Amniotic stem cell (primary cell): ENCODE measurements around the gene RNF7.
A peak's percentile ranks its signal among the peaks of the same experiment; 100 is the strongest.
"Not testable (repeated sequence)": the region's sequence is repeated elsewhere in the genome, so short reads cannot be mapped to it uniquely, and the experiment has no call there.

Source experiments
- DNase-seq: peaks from one replicate; lab custom pipeline; 2025; lab: John Stamatoyannopoulos, UW

RNF7 gene

DNA sequence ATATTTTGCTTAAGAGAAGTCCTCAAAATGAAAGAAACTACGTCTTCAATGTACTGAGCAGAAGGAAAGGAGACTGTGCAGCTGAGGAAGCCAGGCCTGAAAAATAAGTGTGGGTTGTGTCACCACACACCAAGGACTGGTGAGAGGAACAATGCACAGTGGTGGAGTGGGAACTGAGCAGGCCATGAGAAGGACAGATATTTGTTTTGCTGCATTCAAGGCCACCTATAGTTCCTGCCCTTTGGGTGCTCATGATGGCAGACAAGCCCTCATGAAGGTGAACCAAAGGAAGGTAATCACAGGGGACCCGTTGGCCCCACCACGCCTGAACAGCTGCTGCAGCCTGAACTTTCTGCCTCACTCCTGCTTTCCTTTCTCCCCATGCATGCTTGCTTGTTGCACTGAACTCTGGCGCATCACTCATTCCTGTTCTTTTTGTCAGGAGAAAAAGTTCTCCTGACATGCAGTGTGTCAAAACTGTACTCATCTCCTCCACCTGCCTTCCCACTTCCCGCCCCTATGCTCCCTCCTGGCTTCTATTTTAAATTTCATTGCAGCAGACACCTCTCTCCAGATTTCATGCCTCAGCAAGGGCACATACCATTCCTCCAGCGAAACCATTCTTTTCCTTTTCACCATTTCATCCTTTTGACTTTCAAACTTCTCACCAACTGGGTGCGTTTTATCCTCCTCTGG lies 2.2 kb upstream of the RNF7 start:
- DNase-seq = no peak

DNA sequence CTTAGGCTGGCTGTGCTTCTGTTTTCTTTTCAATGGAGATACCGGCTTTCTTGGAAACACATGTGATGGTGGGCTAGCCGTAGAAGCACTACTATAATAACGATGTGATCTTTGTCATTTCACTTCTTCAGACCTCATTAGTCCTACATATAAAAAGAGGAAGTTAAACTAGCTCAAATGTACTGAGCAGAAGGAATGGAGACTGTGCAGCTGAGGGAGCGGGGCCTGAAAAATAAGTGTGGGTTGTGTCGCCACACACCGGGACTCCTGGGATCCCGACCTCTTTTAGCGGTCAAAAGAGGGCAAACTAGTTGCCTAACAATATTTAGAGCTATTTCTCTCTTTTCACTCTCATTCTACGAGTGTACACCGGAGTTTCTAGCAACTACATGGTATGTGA lies 1.0 kb upstream of the RNF7 start:
- DNase-seq = no peak

- no peak for DNase-seq
These were observed 448 bp upstream of the RNF7 start for GRCh38 chr3:141737678-141738021.

- peak; percentile 34 for DNase-seq
These were observed 829 bp downstream of the RNF7 start for GRCh38 chr3:141738891-141739363.

DNA sequence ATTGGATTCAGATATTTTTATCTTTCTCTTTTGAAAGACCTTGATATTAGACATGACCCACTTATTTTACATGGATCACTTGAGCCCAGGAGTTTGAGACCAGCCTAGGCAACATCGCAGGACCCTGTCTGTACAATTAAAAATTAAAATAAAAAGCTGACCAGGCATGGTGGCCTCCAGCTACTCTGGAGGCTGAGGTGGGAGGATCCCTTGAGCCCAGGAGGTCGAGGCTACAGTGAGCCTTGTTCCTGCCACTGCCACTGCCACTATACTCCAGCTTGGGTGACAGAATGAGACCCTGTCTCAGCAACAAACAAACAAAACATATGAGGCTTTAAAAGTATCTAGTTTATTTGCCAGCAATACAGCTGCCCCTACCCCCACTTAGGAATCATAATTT lies 1.6 kb downstream of the RNF7 start:
- no peak for DNase-seq

DNA sequence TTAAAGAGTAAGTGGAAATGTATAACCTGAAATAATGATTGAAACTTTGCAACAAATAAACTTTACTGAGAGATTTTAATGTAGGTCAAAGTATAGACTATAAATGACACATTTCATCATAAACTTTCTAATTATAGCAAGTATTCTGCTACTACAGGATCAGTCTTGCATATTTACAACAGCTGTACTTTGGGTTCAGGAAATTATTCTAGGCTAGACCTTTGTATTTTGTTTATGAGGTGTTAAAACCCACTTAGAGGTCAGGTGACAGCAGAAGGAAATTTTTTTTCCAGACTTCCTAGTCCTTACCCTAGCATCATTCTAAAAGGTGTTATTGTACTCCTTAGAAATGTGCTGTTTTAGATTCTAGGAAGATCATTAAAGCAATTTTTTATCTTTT lies 2.3 kb downstream of the RNF7 start:
- no peak for DNase-seq

GRCh38 chr3:141743305-141743704 lies 5.2 kb downstream of the RNF7 start:
- no peak for DNase-seq

- no peak for DNase-seq
These were observed 8.9 kb downstream of the RNF7 start for GRCh38 chr3:141746962-141747361.

DNA sequence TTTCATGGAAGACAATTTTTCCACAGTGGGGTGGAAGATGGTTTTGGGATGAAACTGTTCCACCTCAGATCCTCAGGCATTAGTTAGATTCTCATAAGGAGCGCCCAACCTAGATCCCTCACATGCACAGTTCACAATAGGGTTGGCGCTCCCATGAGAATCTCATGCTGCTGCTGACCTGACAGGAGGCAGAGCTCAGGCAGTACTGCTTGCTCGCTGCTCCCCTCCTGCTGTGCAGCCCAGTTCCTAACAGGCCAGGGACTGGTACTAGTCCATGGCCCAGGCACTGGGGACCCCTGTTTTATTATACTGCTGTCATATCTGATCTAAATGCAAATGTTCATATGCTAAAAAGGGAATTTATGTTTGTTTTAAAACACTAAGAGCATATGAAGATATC lies 15.3 kb downstream of the RNF7 start:
- no peak for DNase-seq

GRCh38 chr3:141754032-141754431 lies 15.9 kb downstream of the RNF7 start:
- DNase-seq = no peak

DNA sequence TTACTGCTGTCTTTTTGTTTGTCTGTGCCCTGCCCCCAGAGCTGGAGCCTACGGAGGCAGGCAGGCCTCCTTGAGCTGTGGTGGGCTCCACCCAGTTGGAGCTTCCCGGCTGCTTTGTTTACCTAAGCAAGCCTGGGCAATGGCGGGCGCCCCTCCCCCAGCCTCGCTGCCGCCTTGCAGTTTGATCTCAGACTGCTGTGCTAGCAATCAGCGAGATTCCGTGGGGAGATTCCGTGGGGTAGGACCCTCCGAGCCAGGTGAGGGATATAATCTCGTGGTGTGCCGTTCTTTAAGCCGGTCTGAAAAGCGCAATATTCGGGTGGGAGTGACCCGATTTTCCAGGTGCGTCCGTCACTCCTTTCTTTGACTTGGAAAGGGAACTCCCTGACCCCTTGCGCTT lies 24.5 kb downstream of the RNF7 start:
- DNase-seq = not testable (repeated sequence)

DNA sequence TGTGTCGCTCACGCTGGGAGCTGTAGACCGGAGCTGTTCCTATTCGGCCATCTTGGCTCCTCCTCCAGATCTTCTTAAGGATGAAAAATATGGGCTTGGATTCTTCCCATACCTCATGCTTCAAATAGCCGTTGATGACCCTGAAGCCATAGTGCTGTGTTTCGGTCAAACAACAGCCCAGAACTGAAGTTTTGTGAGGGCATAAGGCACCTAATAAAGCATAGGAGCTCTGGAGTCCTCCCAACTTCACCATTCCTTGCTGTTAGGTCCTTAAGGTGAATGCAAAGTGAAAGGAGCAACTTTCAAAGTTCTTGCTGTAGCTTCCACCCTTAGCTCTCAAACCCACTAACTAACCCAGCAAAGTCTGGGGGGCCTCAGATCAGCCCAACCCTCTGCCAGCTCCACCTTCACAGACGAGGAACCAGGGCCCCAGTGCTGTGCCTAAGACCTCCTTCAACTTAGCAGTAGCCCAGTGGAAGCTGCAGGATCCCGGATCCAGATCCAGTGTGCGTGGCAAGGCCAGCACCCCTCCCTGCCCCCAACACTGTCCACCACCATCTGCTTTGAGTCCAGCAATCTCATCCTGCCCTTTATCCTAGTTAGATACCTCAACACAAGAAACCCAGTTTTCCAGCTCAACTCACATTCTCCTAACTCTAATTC lies 25.1 kb downstream of the RNF7 start, which contains the start of gene GRK7:
Gene GRK7, plus strand, starts transcription at position 321 of the 663 bp plus-strand sequence. CDS start 14,877 bp downstream, outside the sequence.
- no peak for DNase-seq

GRCh38 chr3:141764045-141764444 lies 25.9 kb downstream of the RNF7 start:
- DNase-seq = no peak

DNA sequence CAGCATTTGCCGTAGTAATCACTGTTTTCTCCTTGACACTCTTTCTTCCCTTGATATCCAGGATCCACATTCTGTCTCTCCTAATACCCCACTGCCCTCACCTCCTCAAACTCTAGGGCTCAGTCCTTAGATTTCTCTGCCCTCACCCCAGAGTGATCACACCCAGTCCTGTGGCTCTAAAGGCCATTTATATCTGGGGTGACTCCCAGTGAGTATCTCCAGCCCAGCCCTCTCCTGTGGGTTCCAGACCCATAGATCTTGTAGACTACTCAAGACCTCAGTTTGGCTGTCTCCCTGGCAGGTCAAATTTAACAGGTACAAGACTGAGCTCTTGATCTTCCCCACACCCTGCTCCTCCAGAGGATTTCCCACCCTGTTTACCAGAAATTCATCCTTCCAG lies 26.4 kb downstream of the RNF7 start:
- DNase-seq = no peak

GRCh38 chr3:141764986-141765385 lies 26.9 kb downstream of the RNF7 start:
- no peak for DNase-seq

- no peak for DNase-seq
These were observed 29.0 kb downstream of the RNF7 start for GRCh38 chr3:141767066-141767465.

- DNase-seq = no peak
These were observed 31.3 kb downstream of the RNF7 start for GRCh38 chr3:141769221-141769894.

- no peak for DNase-seq
These were observed 35.6 kb downstream of the RNF7 start for GRCh38 chr3:141773676-141774075.

DNA sequence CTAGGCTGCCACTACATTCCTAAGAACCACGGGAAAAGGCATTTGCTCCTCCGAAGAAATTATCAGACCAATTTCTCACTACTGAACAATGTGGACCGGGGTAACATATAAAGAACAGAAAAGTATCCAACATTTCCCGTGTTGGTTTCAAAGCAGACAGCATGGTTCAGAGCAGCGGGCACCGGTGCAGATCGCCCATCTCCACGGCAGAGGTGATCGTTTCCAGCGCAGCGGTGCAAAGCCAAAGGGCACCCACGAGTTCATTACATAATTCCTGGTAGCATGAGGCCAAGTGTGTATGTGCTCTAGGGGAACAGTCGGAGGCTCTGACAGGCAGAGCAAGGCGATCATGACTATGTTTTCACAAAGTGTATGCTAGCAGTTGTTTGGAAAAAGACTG lies 38.3 kb downstream of the RNF7 start:
- no peak for DNase-seq

- DNase-seq = no peak
These were observed 38.8 kb downstream of the RNF7 start for GRCh38 chr3:141776885-141777284.

DNA sequence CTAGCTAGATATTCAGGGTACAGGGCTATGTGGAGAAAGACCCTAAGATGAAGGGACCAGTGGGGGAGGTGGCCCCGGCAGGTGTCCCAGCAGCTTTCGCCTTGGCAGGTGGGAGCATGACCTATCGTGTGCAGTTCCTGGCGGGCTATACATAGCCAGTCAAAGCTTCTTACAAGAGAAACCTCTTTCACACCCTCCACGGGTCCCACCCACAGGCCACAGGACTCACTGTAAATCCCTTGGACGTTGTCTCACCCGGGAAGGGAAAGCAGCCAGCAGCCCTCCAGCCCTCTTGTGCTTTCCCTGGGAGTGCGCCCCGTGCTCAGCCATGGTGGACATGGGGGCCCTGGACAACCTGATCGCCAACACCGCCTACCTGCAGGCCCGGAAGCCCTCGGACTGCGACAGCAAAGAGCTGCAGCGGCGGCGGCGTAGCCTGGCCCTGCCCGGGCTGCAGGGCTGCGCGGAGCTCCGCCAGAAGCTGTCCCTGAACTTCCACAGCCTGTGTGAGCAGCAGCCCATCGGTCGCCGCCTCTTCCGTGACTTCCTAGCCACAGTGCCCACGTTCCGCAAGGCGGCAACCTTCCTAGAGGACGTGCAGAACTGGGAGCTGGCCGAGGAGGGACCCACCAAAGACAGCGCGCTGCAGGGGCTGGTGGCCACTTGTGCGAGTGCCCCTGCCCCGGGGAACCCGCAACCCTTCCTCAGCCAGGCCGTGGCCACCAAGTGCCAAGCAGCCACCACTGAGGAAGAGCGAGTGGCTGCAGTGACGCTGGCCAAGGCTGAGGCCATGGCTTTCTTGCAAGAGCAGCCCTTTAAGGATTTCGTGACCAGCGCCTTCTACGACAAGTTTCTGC lies 40.1 kb downstream of the RNF7 start:
- DNase-seq = no peak

DNA sequence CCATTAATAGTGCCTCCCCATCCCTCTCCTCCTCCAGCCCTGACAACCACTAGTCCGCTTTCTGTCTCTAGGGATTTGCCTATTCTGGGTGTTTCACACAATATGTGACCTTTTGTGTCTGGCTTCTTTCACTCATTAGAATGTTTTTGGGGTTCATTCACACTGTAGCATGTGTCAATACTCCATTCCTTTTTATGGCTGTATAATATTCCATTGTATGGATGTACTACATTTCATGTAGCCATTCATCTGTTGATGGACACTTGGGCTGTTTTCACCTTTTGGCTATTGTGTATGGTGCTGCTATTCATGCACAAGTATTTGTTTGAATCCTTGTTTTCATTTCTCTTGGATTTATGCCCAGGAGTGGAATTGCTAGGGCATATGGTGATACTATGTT lies 41.6 kb downstream of the RNF7 start:
- no peak for DNase-seq
